ENCODE data around the gene MBTPS1. TPM values are rescaled to one million over a fixed set of nuclear protein-coding genes. Genes with fewer than 3 reads are reported as not detected.
A peak's percentile ranks its signal among the peaks of the same experiment; 100 is the strongest.
"Not testable (repeated sequence)": the region's sequence is repeated elsewhere in the genome, so short reads cannot be mapped to it uniquely, and the experiment has no call there.

The MBTPS1 gene
- total RNA-seq, 2 experiments from 2014 or later, result 29.6 to 30.2 TPM

DNA sequence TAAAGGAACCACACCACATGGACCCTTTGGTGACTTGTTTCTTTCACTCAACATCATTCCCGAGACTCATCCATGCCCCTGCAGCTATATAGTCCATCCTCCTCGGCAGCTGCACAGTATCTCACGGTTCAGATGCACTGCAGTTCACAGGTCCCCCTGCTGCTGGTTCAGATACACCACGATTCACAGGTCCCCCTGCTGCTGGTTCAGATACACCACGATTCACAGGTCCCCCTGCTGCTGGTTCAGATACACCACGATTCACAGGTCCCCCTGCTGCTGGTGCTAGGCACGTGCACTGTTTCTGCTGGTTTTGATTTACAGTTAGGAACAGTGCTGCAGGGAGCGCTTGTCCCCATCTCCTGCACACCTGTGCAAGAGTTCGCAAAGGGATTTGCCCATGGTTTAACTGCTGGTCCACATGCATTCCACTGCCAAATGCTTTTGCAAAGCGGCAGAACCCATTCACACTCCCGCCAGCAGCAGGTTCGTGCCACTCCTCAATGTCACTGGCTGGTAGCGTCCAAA is 24.5 kb upstream of the MBTPS1 start:
- Mint-ChIP-seq H3K4me3 (no peak overlapping the region), H3K27me3 (no peaks in the 10 kb centered on the region), H3K4me1 (peaks cover 55% of the 10 kb centered on the region), H3K36me3 (peaks cover 7% of the 10 kb centered on the region), H3K27ac (no peak overlapping the region), H3K9me3 (no peaks in the 10 kb centered on the region)
- DNase-seq, result peak; percentile 29

GRCh38 chr16:84139628-84140258 is 23.0 kb upstream of the MBTPS1 start:
- peak overlapping the region; percentile 43 for H3K4me3 Mint-ChIP-seq
- no peaks in the 10 kb centered on the region for H3K9me3 Mint-ChIP-seq
- H3K27me3 Mint-ChIP-seq, result no peaks in the 10 kb centered on the region
- peaks cover 7% of the 10 kb centered on the region for H3K36me3 Mint-ChIP-seq
- H3K4me1 Mint-ChIP-seq, result peaks cover 63% of the 10 kb centered on the region
- H3K27ac Mint-ChIP-seq, result peak overlapping the region; percentile 84
- DNase-seq, result no peak

GRCh38 chr16:84138824-84139627 is 22.3 kb upstream of the MBTPS1 start:
- H3K36me3 Mint-ChIP-seq, result peaks cover 7% of the 10 kb centered on the region
- peak overlapping the region; percentile 84 for H3K27ac Mint-ChIP-seq
- peak; percentile 58 for DNase-seq
- no peaks in the 10 kb centered on the region for H3K27me3 Mint-ChIP-seq
- no peaks in the 10 kb centered on the region for H3K9me3 Mint-ChIP-seq
- peaks cover 65% of the 10 kb centered on the region for H3K4me1 Mint-ChIP-seq
- H3K4me3 Mint-ChIP-seq, result peak overlapping the region; percentile 66

DNA sequence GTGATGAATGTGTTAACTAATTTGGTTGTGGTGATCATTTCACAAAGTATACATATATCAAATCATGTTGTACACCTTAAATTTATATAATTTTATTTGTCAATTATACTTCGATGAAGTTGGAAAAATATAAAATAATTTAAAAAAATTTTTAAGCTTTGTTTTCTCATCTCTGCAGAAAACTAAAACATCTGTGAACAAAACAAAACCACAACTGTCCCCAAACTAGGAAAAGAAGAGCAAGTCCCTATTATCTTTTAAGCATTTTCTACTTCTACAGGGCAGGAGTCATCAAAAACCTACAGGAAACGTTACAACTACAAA is 21.7 kb upstream of the MBTPS1 start:
- Mint-ChIP-seq H3K4me1 (peaks cover 66% of the 10 kb centered on the region), H3K27me3 (no peaks in the 10 kb centered on the region), H3K9me3 (no peaks in the 10 kb centered on the region), H3K27ac (no peak overlapping the region), H3K36me3 (peaks cover 7% of the 10 kb centered on the region), H3K4me3 (no peak overlapping the region)
- DNase-seq, result no peak

DNA sequence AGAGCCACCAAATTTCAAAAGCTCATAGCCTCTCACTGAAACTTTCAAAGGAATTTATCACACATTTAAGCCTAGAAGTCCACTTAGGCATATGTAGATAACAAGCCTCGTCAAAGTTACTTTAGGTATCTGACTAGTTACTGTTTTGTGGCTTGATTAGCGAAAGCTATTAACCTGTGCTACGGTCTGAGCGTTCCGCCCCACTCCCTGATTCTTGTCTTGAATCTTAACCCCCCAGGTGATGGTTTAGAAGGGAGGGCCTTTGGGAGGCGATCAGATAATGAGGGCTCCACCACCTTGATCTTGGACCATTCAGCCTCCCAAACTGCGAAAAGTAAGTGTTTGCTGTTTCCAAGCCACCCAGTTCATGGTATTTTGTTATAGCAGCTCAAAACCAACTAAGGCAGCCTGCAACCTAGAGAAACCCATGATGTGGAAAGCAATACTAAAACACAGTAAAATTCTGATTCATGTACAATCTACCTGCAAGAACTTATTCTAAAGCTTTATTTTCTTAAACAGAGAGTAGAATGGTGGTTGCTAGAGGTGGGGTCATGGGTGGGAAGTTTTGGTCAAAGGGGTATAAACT is 21.1 kb upstream of the MBTPS1 start:
- H3K36me3 Mint-ChIP-seq, result peaks cover 7% of the 10 kb centered on the region
- H3K27me3 Mint-ChIP-seq, result no peaks in the 10 kb centered on the region
- no peak for DNase-seq
- H3K4me3 Mint-ChIP-seq, result no peak overlapping the region
- peaks cover 62% of the 10 kb centered on the region for H3K4me1 Mint-ChIP-seq
- H3K27ac Mint-ChIP-seq, result peak overlapping the region; percentile 62
- no peaks in the 10 kb centered on the region for H3K9me3 Mint-ChIP-seq

DNA sequence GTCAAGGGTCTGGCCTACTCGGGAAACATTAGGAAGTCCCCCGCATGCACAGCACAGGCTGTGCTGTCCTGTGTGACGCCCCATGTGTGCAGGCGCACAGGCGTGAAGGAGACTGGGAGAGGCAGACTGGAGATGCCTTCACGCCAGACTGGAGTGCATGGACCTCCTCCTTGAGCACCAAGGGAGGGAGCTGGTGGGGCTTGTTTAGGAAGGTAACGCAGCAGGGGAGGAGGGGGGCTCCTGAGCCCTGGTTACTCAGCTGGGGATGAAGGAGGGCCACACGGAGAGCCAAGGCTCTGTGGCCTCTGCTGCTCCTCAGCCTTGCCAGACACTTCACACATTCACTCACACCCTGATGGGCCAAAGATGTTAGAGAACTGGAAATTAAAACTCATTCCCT is 20.5 kb upstream of the MBTPS1 start:
- DNase-seq, result no peak
- Mint-ChIP-seq H3K36me3 (peaks cover 7% of the 10 kb centered on the region), H3K4me1 (peaks cover 67% of the 10 kb centered on the region), H3K27me3 (no peaks in the 10 kb centered on the region), H3K4me3 (no peak overlapping the region), H3K27ac (peak overlapping the region; percentile 75), H3K9me3 (no peaks in the 10 kb centered on the region)

DNA sequence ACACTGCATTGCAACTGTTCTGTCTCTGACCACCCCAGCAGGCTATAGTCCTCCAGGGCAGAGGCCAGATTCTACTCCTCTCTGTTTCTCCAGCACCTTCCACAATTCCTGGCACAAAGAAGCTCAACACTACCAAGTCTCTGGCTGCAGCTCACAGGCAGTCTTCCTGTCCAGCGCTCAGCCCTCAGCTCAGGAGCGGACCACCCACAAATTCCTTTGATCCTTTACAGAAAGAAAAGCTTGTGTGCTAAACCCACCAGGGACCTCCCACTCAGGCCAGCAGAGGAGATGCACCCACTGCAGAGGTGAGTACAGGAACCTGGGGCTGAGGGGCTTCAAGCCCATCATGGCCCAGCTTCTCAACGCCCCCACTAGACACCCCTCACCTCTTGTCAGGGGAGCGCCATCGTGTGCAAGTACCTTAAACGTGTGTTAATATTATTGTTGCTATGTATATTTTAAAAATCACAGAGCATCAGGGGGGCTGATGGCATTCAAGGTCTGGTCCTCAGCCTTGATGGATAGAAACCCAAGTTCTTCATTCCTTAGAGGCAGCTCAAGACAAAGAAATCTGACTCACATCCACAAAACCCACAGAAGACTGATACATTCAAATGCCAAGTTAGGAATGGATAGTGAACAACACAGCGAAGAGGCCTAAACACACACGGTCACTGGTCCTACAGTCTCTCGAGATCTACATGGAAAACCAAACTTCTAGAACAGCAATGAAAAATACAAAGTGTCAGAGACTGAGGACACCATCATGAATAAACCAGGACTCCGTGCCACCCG is 19.8 kb upstream of the MBTPS1 start:
- peaks cover 7% of the 10 kb centered on the region for H3K36me3 Mint-ChIP-seq
- H3K27me3 Mint-ChIP-seq, result no peaks in the 10 kb centered on the region
- peak overlapping the region; percentile 75 for H3K27ac Mint-ChIP-seq
- no peak for DNase-seq
- H3K4me1 Mint-ChIP-seq, result peaks cover 63% of the 10 kb centered on the region
- no peaks in the 10 kb centered on the region for H3K9me3 Mint-ChIP-seq
- H3K4me3 Mint-ChIP-seq, result peak overlapping the region; percentile 20

DNA sequence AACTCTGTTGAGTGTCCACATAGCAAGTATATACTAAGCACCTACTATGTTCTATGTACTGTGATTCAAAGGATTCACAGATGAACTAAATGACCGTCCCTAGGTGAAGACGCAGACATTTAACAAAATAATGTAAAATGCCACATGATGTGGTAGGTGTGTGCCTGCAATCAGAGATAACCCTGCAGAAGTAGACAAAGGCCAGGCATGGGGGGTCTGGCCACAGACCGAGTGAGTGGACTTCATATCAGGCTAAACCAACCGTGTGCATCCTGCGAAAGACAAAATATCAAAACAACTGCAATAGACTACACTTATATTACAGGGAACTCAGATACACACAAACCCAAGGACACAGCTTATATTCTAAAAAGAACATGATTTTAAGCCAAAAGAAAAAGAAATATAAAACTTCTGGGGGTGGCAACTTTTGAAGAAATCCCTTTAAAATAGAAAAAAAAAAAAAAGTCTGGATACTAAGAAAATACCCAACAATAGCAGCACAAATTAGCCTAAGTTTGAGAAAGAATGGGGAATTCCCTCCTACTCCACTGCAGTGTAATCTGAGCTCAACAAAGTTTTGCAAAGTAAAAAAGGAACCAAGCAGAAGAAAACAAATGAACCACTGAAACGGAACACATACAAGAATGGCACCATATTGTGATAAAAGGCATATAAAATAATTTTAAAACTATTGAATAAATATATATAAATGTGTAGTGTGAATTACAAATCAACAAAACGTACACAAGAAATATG is 16.0 kb upstream of the MBTPS1 start:
- Mint-ChIP-seq H3K36me3 (no peaks in the 10 kb centered on the region), H3K9me3 (no peaks in the 10 kb centered on the region), H3K27ac (no peak overlapping the region), H3K27me3 (no peaks in the 10 kb centered on the region), H3K4me1 (peaks cover 36% of the 10 kb centered on the region), H3K4me3 (no peak overlapping the region)
- DNase-seq, result no peak

DNA sequence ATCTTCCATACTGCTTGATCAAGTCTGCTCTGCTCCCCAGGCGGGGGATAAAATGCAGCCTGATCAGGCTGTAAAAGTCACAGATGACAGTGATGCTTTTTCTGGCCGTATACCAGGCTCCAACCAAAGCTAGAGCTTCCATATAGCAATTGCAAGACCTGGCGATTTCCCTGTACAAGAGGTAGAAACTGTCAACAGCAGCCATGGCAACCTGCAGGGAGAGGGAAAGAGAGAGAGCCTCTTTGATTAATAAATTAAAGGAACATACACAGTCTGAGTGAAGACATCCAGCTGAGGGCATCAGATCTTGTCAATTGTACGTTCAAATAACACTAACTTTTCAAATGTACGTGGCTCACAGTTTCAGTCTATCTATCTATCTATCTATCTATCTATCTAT is 14.4 kb upstream of the MBTPS1 start:
- H3K27me3 Mint-ChIP-seq, result no peaks in the 10 kb centered on the region
- H3K36me3 Mint-ChIP-seq, result peaks cover 3% of the 10 kb centered on the region
- DNase-seq, result no peak
- H3K27ac Mint-ChIP-seq, result no peak overlapping the region
- H3K4me3 Mint-ChIP-seq, result no peak overlapping the region
- H3K4me1 Mint-ChIP-seq, result peaks cover 20% of the 10 kb centered on the region
- H3K9me3 Mint-ChIP-seq, result no peaks in the 10 kb centered on the region

DNA sequence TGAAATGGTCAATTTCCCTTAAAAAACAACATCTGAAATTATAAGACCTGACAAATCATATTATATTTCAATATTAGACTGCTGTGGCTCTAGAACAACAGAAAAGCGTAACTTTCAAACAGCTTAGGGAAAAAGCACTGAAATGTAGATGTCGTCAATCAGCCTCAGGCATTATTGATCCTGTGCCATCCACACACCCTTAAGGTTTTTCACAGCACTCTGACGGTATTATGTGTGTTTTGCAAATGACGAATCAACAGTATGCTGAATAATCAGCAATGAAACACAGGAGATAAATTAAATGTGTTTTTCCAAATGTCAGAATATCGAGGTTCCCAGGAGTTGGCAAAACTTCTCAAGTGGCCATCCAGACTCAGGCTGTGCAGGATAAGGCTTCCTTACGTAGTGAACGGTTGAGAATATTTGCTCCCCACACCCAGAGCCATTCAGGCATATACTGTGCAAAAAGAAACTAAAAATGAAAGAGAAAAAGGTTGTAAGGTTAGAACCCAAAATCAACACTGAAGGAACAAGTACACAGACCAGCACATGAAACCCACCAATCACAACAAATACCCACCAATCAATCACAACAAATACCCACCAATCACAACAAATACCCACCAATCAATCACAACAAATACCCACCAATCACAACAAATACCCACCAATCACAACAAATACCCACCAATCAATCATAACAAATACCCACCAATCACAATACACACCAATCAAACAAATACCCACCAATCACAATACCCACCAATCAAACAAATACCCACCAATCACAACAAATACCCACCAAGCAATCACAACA is 7.7 kb upstream of the MBTPS1 start:
- H3K4me3 Mint-ChIP-seq, result no peak overlapping the region
- no peak for DNase-seq
- no peaks in the 10 kb centered on the region for H3K9me3 Mint-ChIP-seq
- H3K27me3 Mint-ChIP-seq, result no peaks in the 10 kb centered on the region
- H3K4me1 Mint-ChIP-seq, result no peaks in the 10 kb centered on the region
- peaks cover 10% of the 10 kb centered on the region for H3K36me3 Mint-ChIP-seq
- H3K27ac Mint-ChIP-seq, result no peak overlapping the region

GRCh38 chr16:84121007-84121406 is 4.3 kb upstream of the MBTPS1 start:
- no peaks in the 10 kb centered on the region for H3K27me3 Mint-ChIP-seq
- H3K4me1 Mint-ChIP-seq, result peaks cover 2% of the 10 kb centered on the region
- no peak overlapping the region for H3K27ac Mint-ChIP-seq
- no peak for DNase-seq
- H3K9me3 Mint-ChIP-seq, result no peaks in the 10 kb centered on the region
- H3K4me3 Mint-ChIP-seq, result no peak overlapping the region
- H3K36me3 Mint-ChIP-seq, result peaks cover 7% of the 10 kb centered on the region

- Mint-ChIP-seq H3K9me3 (no peaks in the 10 kb centered on the region), H3K27me3 (no peaks in the 10 kb centered on the region), H3K36me3 (peaks cover 7% of the 10 kb centered on the region), H3K27ac (no peak overlapping the region), H3K4me3 (no peak overlapping the region), H3K4me1 (peaks cover 8% of the 10 kb centered on the region)
- no peak for DNase-seq
Measured at GRCh38 chr16:84120023-84120422, 3.3 kb upstream of the MBTPS1 start.

- H3K4me3 Mint-ChIP-seq, result no peak overlapping the region
- no peaks in the 10 kb centered on the region for H3K27me3 Mint-ChIP-seq
- H3K4me1 Mint-ChIP-seq, result peaks cover 8% of the 10 kb centered on the region
- peaks cover 7% of the 10 kb centered on the region for H3K36me3 Mint-ChIP-seq
- no peak overlapping the region for H3K27ac Mint-ChIP-seq
- no peak for DNase-seq
- H3K9me3 Mint-ChIP-seq, result no peaks in the 10 kb centered on the region
Measured at GRCh38 chr16:84119368-84119767, 2.6 kb upstream of the MBTPS1 start.

GRCh38 chr16:84118315-84118714 is 1.6 kb upstream of the MBTPS1 start:
- H3K36me3 Mint-ChIP-seq, H3K4me1 Mint-ChIP-seq, H3K27me3 Mint-ChIP-seq, H3K9me3 Mint-ChIP-seq, DNase-seq: not testable (repeated sequence)
- Mint-ChIP-seq H3K27ac (peak overlapping the region; percentile 29), H3K4me3 (peak overlapping the region; percentile 61)
